HCT116 (cell line): ENCODE results near the gene HEPH. TPM values are rescaled to one million over a fixed set of nuclear protein-coding genes. Genes with fewer than 3 reads are reported as not detected.

Source experiments
- ATAC-seq: fragments of 200-7000 bp; cut with Tn5 transposase; 2 replicates; pipeline ENCODE4 v1.9.1; 2020; ENCODE audit warnings: mild to moderate bottlenecking, moderate library complexity
- BruUV-seq: library from RNA; stranded (reverse); fragments of 400-500 nt; replicated peaks from 2 replicates; lab custom pipeline; 2021; lab: Mats Ljungman, UMichigan
- CTCF ChIA-PET: fragments of 300-600 bp; sonication (Branson Sonifier 250); formaldehyde crosslinking; loops from one replicate; lab custom pipeline; 2021; ENCODE audit warnings: antibody characterized with exemption; lab: Charles Lee
- POLR2A ChIA-PET: fragments of 300-600, 350-600 bp; sonication (Branson Sonifier 250); formaldehyde crosslinking; loops from one replicate; lab custom pipeline; 2021; ENCODE audit warnings: antibody characterized with exemption; lab: Charles Lee
- RAD21 ChIA-PET, 2 experiments: fragments of 300-600 bp; sonication (Branson Sonifier 250); formaldehyde crosslinking; loops; one replicate each; lab custom pipeline; 2023; ENCODE audit warnings: low total read pairs in 2 of 2; ENCODE audit not compliant: uncharacterized antibody in 2 of 2, unreplicated experiment in 2 of 2, low non-redundant PET in 1 of 2; lab: Charles Lee
- DNase-seq: peaks from one replicate; pipeline ENCODE4 v3.0.0-alpha.2; 2010; ENCODE audit warnings: low read depth, low spot score
- H2AFZ ChIP-seq: fragments of 200-600 bp; shearing (Covaris generic), sonication (generic); 2 replicates; pipeline ENCODE4 v1.6.1; 2017; ENCODE audit warnings: low read depth, mixed run types, mixed read lengths, antibody characterized with exemption, low read length; ENCODE audit not compliant: poor library complexity, severe bottlenecking
- H3K27ac ChIP-seq: 2 replicates; pipeline ENCODE4 v1.5.1; 2012; ENCODE audit warnings: low read depth, low read length
- H3K27me3 ChIP-seq: fragments of 200-600 bp; sonication (generic); 2 replicates; pipeline ENCODE4 v1.6.1; 2016; ENCODE audit warnings: mixed run types, low read length, mixed read lengths; ENCODE audit not compliant: insufficient read depth
- H3K36me3 ChIP-seq, 2 experiments: fragments of 200-500 bp in 1 of 2; fragments of 200-600 bp in 1 of 2; sonication (Bioruptor generic) in 1 of 2; sonication (generic) in 1 of 2; 2 replicates each; pipeline versions ENCODE4 v1.5.1 to v1.6.1; 2014 to 2016; ENCODE audit warnings: low read length in 2 of 2, inconsistent platforms in 1 of 2, mixed read lengths in 1 of 2, mixed run types in 1 of 2; ENCODE audit not compliant: insufficient read depth in 2 of 2, control insufficient read depth in 1 of 2
- H3K4me1 ChIP-seq, 2 experiments: fragments of 200-600 bp in 1 of 2; sonication (generic) in 1 of 2; 2 replicates each; pipeline versions ENCODE4 v1.5.1 to v1.6.1; 2012 to 2017; ENCODE audit warnings: low read length in 2 of 2, inconsistent platforms in 1 of 2, mild to moderate bottlenecking in 1 of 2, mixed read lengths in 1 of 2, mixed run types in 1 of 2, moderate library complexity in 1 of 2; ENCODE audit not compliant: insufficient read depth in 2 of 2, control insufficient read depth in 1 of 2
- H3K4me2 ChIP-seq: fragments of 200-600 bp; sonication (generic); 2 replicates; pipeline ENCODE4 v1.6.1; 2017; ENCODE audit warnings: mixed run types, low read length, mixed read lengths
- H3K4me3 ChIP-seq, 2 experiments: fragments of 200-600 bp in 1 of 2; sonication (generic) in 1 of 2; replicated peaks in 1 of 2; 2 replicates each; pipeline ENCODE4 v1.5.1; 2011 to 2016; ENCODE audit warnings: low read length in 2 of 2, control low read depth in 1 of 2, low read depth in 1 of 2, mild to moderate bottlenecking in 1 of 2, mixed read lengths in 1 of 2, mixed run types in 1 of 2
- H3K79me2 ChIP-seq: fragments of 200-600 bp; sonication (generic); 2 replicates; pipeline ENCODE4 v1.6.1; 2017; ENCODE audit warnings: mild to moderate bottlenecking, mixed run types, low read length, moderate library complexity, mixed read lengths; ENCODE audit not compliant: insufficient read depth
- H3K9ac ChIP-seq: fragments of 200-600 bp; sonication (generic); 2 replicates; pipeline ENCODE4 v1.6.1; 2016; ENCODE audit warnings: low read length, mixed read lengths
- H3K9me2 ChIP-seq: fragments of 200-600 bp; sonication (generic), shearing (Covaris generic); 2 replicates; pipeline ENCODE4 v1.6.1; 2017; ENCODE audit warnings: mixed run types, mild to moderate bottlenecking, moderate library complexity; ENCODE audit not compliant: insufficient read depth
- H3K9me3 ChIP-seq, 2 experiments: fragments of 200-500 bp in 1 of 2; fragments of 200-600 bp in 1 of 2; sonication (Bioruptor generic) in 1 of 2; sonication (generic) in 1 of 2; 2 replicates each; pipeline ENCODE4 v1.6.1; 2014 to 2017; ENCODE audit warnings: low read length in 2 of 2, mixed read lengths in 2 of 2, inconsistent platforms in 1 of 2, low read depth in 1 of 2, mild to moderate bottlenecking in 1 of 2, mixed run types in 1 of 2, moderate library complexity in 1 of 2; ENCODE audit not compliant: control insufficient read depth in 1 of 2, insufficient read depth in 1 of 2
- H4K20me1 ChIP-seq: fragments of 200-600 bp; sonication (generic), shearing (Covaris generic); 2 replicates; pipeline ENCODE4 v1.6.1; 2017; ENCODE audit warnings: mixed run types, mild to moderate bottlenecking, moderate library complexity; ENCODE audit not compliant: insufficient read depth
- CBX3 ChIP-seq: IDR thresholded peaks from 2 replicates; pipeline ENCODE4 v1.6.1; 2012; ENCODE audit warnings: low read depth
- EGR1 ChIP-seq: IDR thresholded peaks from 2 replicates; pipeline ENCODE4 v1.6.1; 2012; ENCODE audit warnings: low read depth
- JUND ChIP-seq: IDR thresholded peaks from 2 replicates; pipeline ENCODE4 v1.6.1; 2012
- POLR2A ChIP-seq: IDR thresholded peaks from 2 replicates; pipeline ENCODE4 v1.7.0; 2011; ENCODE audit warnings: borderline replicate concordance; ENCODE audit not compliant: insufficient read depth, insufficient read length; ENCODE audit errors: extremely low read depth
- POLR2AphosphoS5 ChIP-seq: IDR thresholded peaks from 2 replicates; pipeline ENCODE4 v1.6.1; 2011; ENCODE audit warnings: mild to moderate bottlenecking, low read depth, low read length, moderate library complexity
- SIN3A ChIP-seq: IDR thresholded peaks from 2 replicates; pipeline ENCODE4 v1.6.1; 2012; ENCODE audit warnings: low read depth
- SP1 ChIP-seq: IDR thresholded peaks from 2 replicates; pipeline ENCODE4 v1.6.1; 2012; ENCODE audit warnings: low read depth
- ZNF274 ChIP-seq: fragments of 200-500 bp; sonication (Bioruptor generic); IDR thresholded peaks from 2 replicates; pipeline ENCODE4 v1.6.1; 2014; ENCODE audit warnings: mild to moderate bottlenecking, low read depth, low read length, inconsistent platforms
- intact Hi-C: fragments of 100-400 bp; cut with micrococcal nuclease; formaldehyde crosslinking; loops from 2 replicates; pipeline ENCODE4 v1.10.0; 2022
- total RNA-seq: library from RNA; stranded (reverse); gene quantifications from one replicate; pipeline ENCODE4 v1.2.1, GENCODE V29; 2021; ENCODE audit not compliant: unreplicated experiment

HEPH gene
- total RNA-seq, 1 experiment from 2014 or later = 0.44 TPM

GRCh38 chrX:66255359-66255967 is 91.4 kb downstream of the HEPH start:
- TF ChIP-seq SIN3A (no peak), POLR2A (no peak)
- Histone ChIP-seq H3K79me2 (no peaks in the 10 kb centered on the region), H3K27ac (no peak overlapping the region), H3K4me2 (no peak overlapping the region), H3K4me1 (no peaks in the 10 kb centered on the region), H2AFZ (no peak overlapping the region), H3K27me3 (no peaks in the 10 kb centered on the region), H4K20me1 (no peaks in the 10 kb centered on the region), H3K9me3 (no peaks in the 10 kb centered on the region), H3K4me3 (no peak overlapping the region), H3K36me3 (no peaks in the 10 kb centered on the region), H3K9me2 (no peaks in the 10 kb centered on the region), H3K9ac (no peak overlapping the region)
- CTCF ChIA-PET = no interaction called here
- POLR2A ChIA-PET = no interaction called here
- no peak for ATAC-seq
- no TSS peak for BruUV-seq
- intact Hi-C loops = no loop called here
- RAD21 ChIA-PET = no interaction called here
- DNase-seq = no peak

- H3K4me1 ChIP-seq = no peaks in the 10 kb centered on the region
- no TSS peak for BruUV-seq
- no peaks in the 10 kb centered on the region for H3K9me2 ChIP-seq
- H3K4me3 ChIP-seq = no peak overlapping the region
- H3K9ac ChIP-seq = no peak overlapping the region
- no peaks in the 10 kb centered on the region for H3K36me3 ChIP-seq
- no peaks in the 10 kb centered on the region for H3K79me2 ChIP-seq
- TF ChIP-seq POLR2AphosphoS5 (no peak), ZNF274 (no peak), JUND (no peak), CBX3 (no peak), SP1 (no peak), EGR1 (no peak)
- H4K20me1 ChIP-seq = no peaks in the 10 kb centered on the region
- H2AFZ ChIP-seq = no peak overlapping the region
- H3K4me2 ChIP-seq = no peak overlapping the region
- no peak for ATAC-seq
- no peak for DNase-seq
- CTCF ChIA-PET = no interaction called here
- POLR2A ChIA-PET = no interaction called here
- no peak overlapping the region for H3K27ac ChIP-seq
- RAD21 ChIA-PET = no interaction called here
- H3K27me3 ChIP-seq = no peaks in the 10 kb centered on the region
- intact Hi-C loops = no loop called here
- no peaks in the 10 kb centered on the region for H3K9me3 ChIP-seq
These were observed 98.8 kb downstream of the HEPH start for GRCh38 chrX:66262807-66263206.

Other genes starting within 250 kb of the HEPH start
- gene VSIG4, start 124.2 kb upstream of the HEPH start, total RNA-seq = 0.59 TPM